PC-3 (cell line): ENCODE measurements around the gene FRAT1.

ENCODE experiments used
- EZH2phosphoT487 ChIP-seq: fragments of 300-600 bp; sonication (generic); IDR thresholded peaks from 2 replicates; pipeline ENCODE4 v1.6.1; 2018; ENCODE audit warnings: mild to moderate bottlenecking, antibody characterized with exemption, low read length, borderline replicate concordance
- TF ChIP-seq, protein P1 (sequence below): fragments of 300-600 bp; sonication (generic); conservative IDR thresholded peaks from 2 replicates; pipeline ENCODE4 v1.5.1; 2017; ENCODE audit warnings: antibody characterized with exemption, low read depth, mild to moderate bottlenecking, low read length

GRCh38 chr10:97336006-97336405 is 16.9 kb downstream of the FRAT1 start:
- TF ChIP-seq, protein P1, sequence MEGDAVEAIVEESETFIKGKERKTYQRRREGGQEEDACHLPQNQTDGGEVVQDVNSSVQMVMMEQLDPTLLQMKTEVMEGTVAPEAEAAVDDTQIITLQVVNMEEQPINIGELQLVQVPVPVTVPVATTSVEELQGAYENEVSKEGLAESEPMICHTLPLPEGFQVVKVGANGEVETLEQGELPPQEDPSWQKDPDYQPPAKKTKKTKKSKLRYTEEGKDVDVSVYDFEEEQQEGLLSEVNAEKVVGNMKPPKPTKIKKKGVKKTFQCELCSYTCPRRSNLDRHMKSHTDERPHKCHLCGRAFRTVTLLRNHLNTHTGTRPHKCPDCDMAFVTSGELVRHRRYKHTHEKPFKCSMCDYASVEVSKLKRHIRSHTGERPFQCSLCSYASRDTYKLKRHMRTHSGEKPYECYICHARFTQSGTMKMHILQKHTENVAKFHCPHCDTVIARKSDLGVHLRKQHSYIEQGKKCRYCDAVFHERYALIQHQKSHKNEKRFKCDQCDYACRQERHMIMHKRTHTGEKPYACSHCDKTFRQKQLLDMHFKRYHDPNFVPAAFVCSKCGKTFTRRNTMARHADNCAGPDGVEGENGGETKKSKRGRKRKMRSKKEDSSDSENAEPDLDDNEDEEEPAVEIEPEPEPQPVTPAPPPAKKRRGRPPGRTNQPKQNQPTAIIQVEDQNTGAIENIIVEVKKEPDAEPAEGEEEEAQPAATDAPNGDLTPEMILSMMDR, result no peak
- no peak for TF ChIP-seq EZH2phosphoT487
